ENCODE results near the gene KLF6.

Gene KLF6

DNA sequence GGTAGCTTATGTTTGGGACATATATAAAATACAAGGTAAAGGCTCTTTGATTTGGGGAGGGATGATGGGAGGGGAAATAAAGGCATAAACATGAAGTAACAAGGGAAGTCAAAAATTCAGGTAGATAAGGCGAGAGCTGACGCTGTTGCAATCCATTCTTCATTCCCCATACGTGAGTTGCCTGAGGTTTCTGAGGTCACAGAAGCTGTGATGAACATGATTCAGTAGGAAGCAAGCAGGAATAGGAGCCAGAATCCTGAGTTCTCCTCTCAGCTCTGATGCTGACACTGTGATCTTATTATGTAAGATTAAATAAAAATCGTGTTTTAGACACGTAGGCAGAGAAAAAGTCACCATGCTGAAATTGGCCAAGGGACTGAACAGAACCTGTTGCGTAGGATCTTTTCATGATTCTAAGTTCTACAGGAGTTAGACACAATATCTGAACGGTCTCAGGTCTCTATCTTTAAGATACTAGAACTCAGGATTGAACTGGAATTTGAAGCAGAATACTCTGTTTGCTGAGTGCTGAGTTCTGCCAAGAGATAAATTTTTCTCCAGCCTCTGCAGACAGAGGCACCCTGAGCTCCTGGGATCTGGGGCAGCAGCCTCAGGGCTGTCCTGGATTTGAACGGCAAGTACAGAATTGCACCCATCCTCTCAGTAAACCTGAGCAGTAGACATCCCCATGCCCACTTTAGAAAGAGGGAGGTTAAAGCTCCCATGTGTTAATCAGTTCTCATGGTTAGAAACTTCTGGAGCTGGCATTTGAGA lies 21.0 kb downstream of the KLF6 start:
- no peaks in the 10 kb centered on the region for H3K27me3 ChIP-seq (ENCODE audit: insufficient read depth, low read length)
- no peaks in the 10 kb centered on the region for H4K20me1 ChIP-seq (ENCODE audit: insufficient read depth, low read length)
- H3K9ac ChIP-seq (ENCODE audit: low read length), result no peak overlapping the region
- no peak overlapping the region for H3K27ac ChIP-seq (ENCODE audit: low read depth, low read length, poor library complexity, severe bottlenecking)
- H3K9me2 ChIP-seq (ENCODE audit: low read depth, low read length), result no peaks in the 10 kb centered on the region
- H3K9me3 ChIP-seq (ENCODE audit: low read length), result no peaks in the 10 kb centered on the region
- H3K79me2 ChIP-seq (ENCODE audit: insufficient read depth, low read length), result no peaks in the 10 kb centered on the region
- TF ChIP-seq EZH2 (IDR thresholded peaks at IDR 0.05; ENCODE audit: borderline replicate concordance, low read length), result no peak
- TF ChIP-seq, protein P1, sequence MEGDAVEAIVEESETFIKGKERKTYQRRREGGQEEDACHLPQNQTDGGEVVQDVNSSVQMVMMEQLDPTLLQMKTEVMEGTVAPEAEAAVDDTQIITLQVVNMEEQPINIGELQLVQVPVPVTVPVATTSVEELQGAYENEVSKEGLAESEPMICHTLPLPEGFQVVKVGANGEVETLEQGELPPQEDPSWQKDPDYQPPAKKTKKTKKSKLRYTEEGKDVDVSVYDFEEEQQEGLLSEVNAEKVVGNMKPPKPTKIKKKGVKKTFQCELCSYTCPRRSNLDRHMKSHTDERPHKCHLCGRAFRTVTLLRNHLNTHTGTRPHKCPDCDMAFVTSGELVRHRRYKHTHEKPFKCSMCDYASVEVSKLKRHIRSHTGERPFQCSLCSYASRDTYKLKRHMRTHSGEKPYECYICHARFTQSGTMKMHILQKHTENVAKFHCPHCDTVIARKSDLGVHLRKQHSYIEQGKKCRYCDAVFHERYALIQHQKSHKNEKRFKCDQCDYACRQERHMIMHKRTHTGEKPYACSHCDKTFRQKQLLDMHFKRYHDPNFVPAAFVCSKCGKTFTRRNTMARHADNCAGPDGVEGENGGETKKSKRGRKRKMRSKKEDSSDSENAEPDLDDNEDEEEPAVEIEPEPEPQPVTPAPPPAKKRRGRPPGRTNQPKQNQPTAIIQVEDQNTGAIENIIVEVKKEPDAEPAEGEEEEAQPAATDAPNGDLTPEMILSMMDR (IDR thresholded peaks at IDR 0.05; ENCODE audit: low read length), result no peak
- H3K4me3 ChIP-seq (ENCODE audit: low read depth, low read length, poor library complexity, severe bottlenecking), result no peak overlapping the region
- H3K4me1 ChIP-seq (ENCODE audit: insufficient read depth, low read length, severe bottlenecking), result peaks cover 34% of the 10 kb centered on the region
- no peaks in the 10 kb centered on the region for H3F3A ChIP-seq (ENCODE audit: insufficient read depth, low read length)
- H3K36me3 ChIP-seq (ENCODE audit: insufficient read depth, low read length), result no peaks in the 10 kb centered on the region
- H2AFZ ChIP-seq (ENCODE audit: low read length), result no peak overlapping the region
- H3K4me2 ChIP-seq (ENCODE audit: low read length), result no peak overlapping the region

DNA sequence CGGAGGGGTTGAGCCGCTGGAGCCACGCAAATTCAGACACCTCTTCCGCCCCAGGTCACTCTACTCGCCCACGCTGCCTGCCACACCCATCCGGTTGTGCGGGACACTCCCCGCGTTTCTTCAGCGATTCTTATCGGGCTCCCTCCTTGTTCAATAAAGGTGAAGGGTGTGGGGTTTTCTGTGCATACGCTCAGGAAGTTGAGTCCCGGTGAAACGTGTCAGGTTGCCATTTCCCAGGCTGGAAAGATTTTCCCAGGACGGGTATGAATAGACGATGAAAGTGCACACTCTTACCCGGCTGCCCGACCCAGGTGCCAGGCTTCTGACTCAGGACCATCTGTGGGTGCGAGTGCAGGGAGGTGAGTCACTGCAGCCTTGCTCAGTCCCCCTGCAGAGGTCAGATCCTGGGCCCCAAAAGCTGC lies 22.0 kb downstream of the KLF6 start:
- Histone ChIP-seq H3K4me2 (ENCODE audit: low read length) (no peak overlapping the region), H3K27me3 (ENCODE audit: insufficient read depth, low read length) (no peaks in the 10 kb centered on the region), H3K79me2 (ENCODE audit: insufficient read depth, low read length) (no peaks in the 10 kb centered on the region), H3K9me2 (ENCODE audit: low read depth, low read length) (no peaks in the 10 kb centered on the region), H3K4me3 (ENCODE audit: low read depth, low read length, poor library complexity, severe bottlenecking) (no peak overlapping the region), H3K9ac (ENCODE audit: low read length) (no peak overlapping the region), H3K36me3 (ENCODE audit: insufficient read depth, low read length) (no peaks in the 10 kb centered on the region), H3F3A (ENCODE audit: insufficient read depth, low read length) (no peaks in the 10 kb centered on the region), H3K9me3 (ENCODE audit: low read length) (no peaks in the 10 kb centered on the region), H2AFZ (ENCODE audit: low read length) (no peak overlapping the region), H3K27ac (ENCODE audit: low read depth, low read length, poor library complexity, severe bottlenecking) (no peak overlapping the region), H4K20me1 (ENCODE audit: insufficient read depth, low read length) (no peaks in the 10 kb centered on the region), H3K4me1 (ENCODE audit: insufficient read depth, low read length, severe bottlenecking) (peaks cover 38% of the 10 kb centered on the region)
- TF ChIP-seq, protein P1 (IDR thresholded peaks at IDR 0.05; ENCODE audit: low read length), result no peak
- TF ChIP-seq EZH2 (IDR thresholded peaks at IDR 0.05; ENCODE audit: borderline replicate concordance, low read length), result no peak

DNA sequence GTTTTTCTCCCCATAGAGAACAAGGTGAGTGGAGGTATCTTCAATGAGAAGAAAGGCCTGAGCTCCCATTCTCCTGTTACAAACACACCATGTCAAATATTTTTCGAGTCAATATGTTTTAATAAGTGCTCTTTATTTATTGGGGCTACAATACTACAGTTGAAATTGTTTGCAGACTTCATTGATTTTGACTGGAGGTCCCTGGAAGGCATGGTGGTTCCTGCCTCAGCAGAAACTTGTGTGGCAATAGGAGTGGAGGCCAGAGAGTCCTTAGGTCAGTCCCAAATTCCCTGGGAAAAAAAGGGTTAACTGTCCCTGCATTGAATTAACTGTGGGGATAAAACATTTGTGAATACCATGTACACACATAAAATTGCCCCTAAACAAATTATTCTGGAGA lies 22.7 kb downstream of the KLF6 start:
- no peaks in the 10 kb centered on the region for H3K9me2 ChIP-seq (ENCODE audit: low read depth, low read length)
- no peaks in the 10 kb centered on the region for H4K20me1 ChIP-seq (ENCODE audit: insufficient read depth, low read length)
- no peaks in the 10 kb centered on the region for H3K9me3 ChIP-seq (ENCODE audit: low read length)
- no peak overlapping the region for H2AFZ ChIP-seq (ENCODE audit: low read length)
- no peaks in the 10 kb centered on the region for H3K79me2 ChIP-seq (ENCODE audit: insufficient read depth, low read length)
- no peak overlapping the region for H3K4me3 ChIP-seq (ENCODE audit: low read depth, low read length, poor library complexity, severe bottlenecking)
- no peak overlapping the region for H3K4me2 ChIP-seq (ENCODE audit: low read length)
- H3K9ac ChIP-seq (ENCODE audit: low read length), result no peak overlapping the region
- TF ChIP-seq, protein P1 (IDR thresholded peaks at IDR 0.05; ENCODE audit: low read length), result no peak
- TF ChIP-seq EZH2 (IDR thresholded peaks at IDR 0.05; ENCODE audit: borderline replicate concordance, low read length), result no peak
- H3K36me3 ChIP-seq (ENCODE audit: insufficient read depth, low read length), result no peaks in the 10 kb centered on the region
- no peaks in the 10 kb centered on the region for H3F3A ChIP-seq (ENCODE audit: insufficient read depth, low read length)
- no peak overlapping the region for H3K27ac ChIP-seq (ENCODE audit: low read depth, low read length, poor library complexity, severe bottlenecking)
- H3K27me3 ChIP-seq (ENCODE audit: insufficient read depth, low read length), result no peaks in the 10 kb centered on the region
- H3K4me1 ChIP-seq (ENCODE audit: insufficient read depth, low read length, severe bottlenecking), result peaks cover 42% of the 10 kb centered on the region

All from OCI-LY1 (cell line).